NCI-H187 (cell line): ENCODE data around the gene LYZL4.
A peak's percentile ranks its signal among the peaks of the same experiment; 100 is the strongest.

ENCODE experiments used
- DNase-seq, 2 experiments: peaks; one replicate each; lab custom pipeline; 2025; lab: John Stamatoyannopoulos, UW

The LYZL4 gene

GRCh38 chr3:42425736-42426407 is 15.5 kb upstream of the LYZL4 start:
- DNase-seq, result no peak

GRCh38 chr3:42424911-42425310 is 14.5 kb upstream of the LYZL4 start:
- no peak for DNase-seq

- DNase-seq, result no peak
Measured at GRCh38 chr3:42421818-42422796, 11.7 kb upstream of the LYZL4 start.

- DNase-seq, result no peak
Measured at GRCh38 chr3:42419563-42419962, 9.2 kb upstream of the LYZL4 start.

- no peak for DNase-seq
Measured at GRCh38 chr3:42412526-42413155, 2.2 kb upstream of the LYZL4 start.

GRCh38 chr3:42411429-42411828 is 1.0 kb upstream of the LYZL4 start:
- no peak for DNase-seq

GRCh38 chr3:42408156-42408555 is 2.3 kb downstream of the LYZL4 start:
- DNase-seq, result no peak

- DNase-seq, result no peak
Measured at GRCh38 chr3:42406727-42407450, 3.5 kb downstream of the LYZL4 start.

- DNase-seq, result no peak
Measured at GRCh38 chr3:42405857-42406256, 4.6 kb downstream of the LYZL4 start.

- no peak for DNase-seq
Measured at GRCh38 chr3:42403737-42404136, 6.7 kb downstream of the LYZL4 start.

- DNase-seq, result no peak
Measured at GRCh38 chr3:42402394-42403096, 7.9 kb downstream of the LYZL4 start.

GRCh38 chr3:42398080-42398479 is 12.3 kb downstream of the LYZL4 start:
- no peak for DNase-seq

GRCh38 chr3:42397644-42398043 is 12.8 kb downstream of the LYZL4 start:
- DNase-seq, result no peak

- peak; percentile 28 to 38 for DNase-seq
Measured at GRCh38 chr3:42394579-42395288, 15.7 kb downstream of the LYZL4 start.

- no peak for DNase-seq
Measured at GRCh38 chr3:42387802-42388651, 22.4 kb downstream of the LYZL4 start.

- DNase-seq, result no peak
Measured at GRCh38 chr3:42381551-42382082, 28.8 kb downstream of the LYZL4 start.

- DNase-seq, result no peak
Measured at GRCh38 chr3:42377681-42378080, 32.7 kb downstream of the LYZL4 start.

- no peak for DNase-seq
Measured at GRCh38 chr3:42376344-42376798, 34.0 kb downstream of the LYZL4 start.

- no peak for DNase-seq
Measured at GRCh38 chr3:42375121-42375800, 35.1 kb downstream of the LYZL4 start.
